K562 (cell line): ENCODE results near the gene EDEM1. TPM values are rescaled to one million over a fixed set of nuclear protein-coding genes. Genes with fewer than 3 reads are reported as not detected.
A peak's percentile ranks its signal among the peaks of the same experiment; 100 is the strongest.

ENCODE experiments used
- ARID4B ChIP-seq: sonication (generic); formaldehyde crosslinking; IDR thresholded peaks from 2 replicates; pipeline ENCODE4 v1.8.0; 2022; ENCODE audit warnings: mild to moderate bottlenecking, missing genetic modification reagents
- BRD9 ChIP-seq: fragments of 450-650 bp; IDR thresholded peaks from 2 replicates; pipeline ENCODE4 v1.6.1; 2018; ENCODE audit warnings: low read depth; ENCODE audit not compliant: partially characterized antibody
- FOXK2 ChIP-seq, 2 experiments: fragments of 450-650 bp; IDR thresholded peaks in 1 of 2; conservative IDR thresholded peaks in 1 of 2; 2 replicates each; pipeline ENCODE4 v1.6.1; 2016; ENCODE audit warnings: low read depth in 2 of 2, mild to moderate bottlenecking in 1 of 2
- HDGF ChIP-seq: fragments of 450-650 bp; IDR thresholded peaks from 2 replicates; pipeline ENCODE4 v1.6.1; 2016
- MAFF ChIP-seq: IDR thresholded peaks from 2 replicates; pipeline ENCODE4 v1.6.1; 2012; ENCODE audit warnings: low read length, improper control_type of control experiment
- MAX ChIP-seq: sonication (generic); formaldehyde crosslinking; IDR thresholded peaks from 2 replicates; pipeline ENCODE4 v1.9.0; 2022; ENCODE audit warnings: mild to moderate bottlenecking, missing genetic modification reagents
- MEIS2 ChIP-seq: fragments of 450-650 bp; IDR thresholded peaks from 2 replicates; pipeline ENCODE4 v1.6.1; 2014; ENCODE audit warnings: mild to moderate bottlenecking; ENCODE audit not compliant: partially characterized antibody
- MIER1 ChIP-seq: fragments of 450-650 bp; IDR thresholded peaks from 2 replicates; pipeline ENCODE4 v1.6.1; 2016; ENCODE audit warnings: antibody characterized with exemption, mild to moderate bottlenecking, low read depth
- NFE2 ChIP-seq: IDR thresholded peaks from 2 replicates; pipeline ENCODE4 v1.6.1; 2014; ENCODE audit warnings: antibody characterized with exemption, low read depth
- NR1H2 ChIP-seq: sonication (generic); formaldehyde crosslinking; IDR thresholded peaks from 2 replicates; pipeline ENCODE4 v1.4.0; 2020; ENCODE audit warnings: mild to moderate bottlenecking, missing genetic modification reagents
- RBBP5 ChIP-seq: fragments of 200-600 bp; sonication (generic); IDR thresholded peaks from 2 replicates; pipeline ENCODE4 v1.6.1; 2012; ENCODE audit warnings: borderline replicate concordance, mild to moderate bottlenecking, low read length, control low read depth, inconsistent platforms; ENCODE audit not compliant: insufficient read depth, poor library complexity, severe bottlenecking
- TCF7L2 ChIP-seq: fragments of 150-350 bp; IDR thresholded peaks from 2 replicates; pipeline ENCODE4 v1.6.1; 2016; ENCODE audit warnings: low read depth, mild to moderate bottlenecking, low read length, moderate library complexity
- UBTF ChIP-seq, 2 experiments: IDR thresholded peaks; 2 replicates each; pipeline ENCODE4 v1.6.1; 2012; ENCODE audit warnings: improper control_type of control experiment in 2 of 2, low read depth in 2 of 2, low read length in 2 of 2, borderline replicate concordance in 1 of 2
- USF1 ChIP-seq: sonication (generic); formaldehyde crosslinking; IDR thresholded peaks from 2 replicates; pipeline ENCODE4 v1.9.0; 2022; ENCODE audit warnings: mild to moderate bottlenecking, missing genetic modification reagents
- ZNF23 ChIP-seq: fragments of 250-450 bp; sonication (Bioruptor Pico); IDR thresholded peaks from 2 replicates; pipeline ENCODE4 v1.4.0; 2020; ENCODE audit warnings: mild to moderate bottlenecking
- ZNF384 ChIP-seq: IDR thresholded peaks from 2 replicates; pipeline ENCODE4 v1.6.1; 2012; ENCODE audit warnings: low read depth, low read length, improper control_type of control experiment
- ZNF408 ChIP-seq: fragments of 250-450 bp; sonication (Bioruptor Pico); IDR thresholded peaks from 2 replicates; pipeline ENCODE4 v1.4.0; 2020; ENCODE audit warnings: low read depth, mild to moderate bottlenecking, moderate library complexity
- ZNF586 ChIP-seq: fragments of 450-650 bp; formaldehyde crosslinking; conservative IDR thresholded peaks from 2 replicates; pipeline ENCODE4 v1.4.0; 2020; ENCODE audit warnings: mild to moderate bottlenecking, moderate library complexity
- polyA plus RNA-seq, 8 experiments: library from polyadenylated mRNA; depleted of rRNA in 4 of 8; stranded (reverse) in 5 of 8; unstranded in 3 of 8; fragments of >200 nt; fragmentation: Nextera tagmentation in 2 of 8; fragmentation: Illumina TruSeq in 1 of 8; extraction: Ambion mirVana in 2 of 8; extraction: Trizol in 1 of 8; gene quantifications; 2 replicates each; pipeline versions ENCODE4 v1.2.1 to v1.2.3, GENCODE V29; 2011 to 2014; ENCODE audit warnings: inconsistent platforms in 1 of 8, missing spikeins in 1 of 8
- total RNA-seq, 7 experiments: library from RNA; depleted of rRNA in 6 of 7; stranded (reverse); fragments of >200 nt in 6 of 7; fragmentation: Illumina TruSeq in 2 of 7; extraction: Trizol in 2 of 7; gene quantifications; 2 replicates each; pipeline versions ENCODE4 v1.2.1 to v1.2.3, GENCODE V29; 2011 to 2021; ENCODE audit warnings: low replicate concordance in 1 of 7

The EDEM1 gene
- total and polyA plus RNA-seq, 9 of the 15 experiments (the other 6 are each of a cell fraction or from before 2014, with no cell fraction given) = 6.2 to 36.7 (median 14.3) TPM

- TF ChIP-seq MAX (peak; percentile 72), UBTF (IDR thresholded peaks at IDR 0.05; ENCODE audit: borderline replicate concordance in 1 of 2, low read depth in 2 of 2, low read length in 2 of 2) (peak in 1 of 2 experiments; percentile 7; a peak in 1 of 4 replicates), ZNF586 (CRISPR knock-in tag) (no peak), MEIS2 (peak; percentile 24), RBBP5 (no peak), MIER1 (no peak), BRD9 (peak; percentile 90), ZNF384 (no peak), ZNF408 (CRISPR knock-in tag) (no peak), MAFF (no peak), ARID4B (CRISPR knock-in tag) (no peak), HDGF (no peak), USF1 (CRISPR knock-in tag) (peak; percentile 47; the same call in 1 of the 2 replicates), NFE2 (no peak), TCF7L2 (no peak), FOXK2 (conservative IDR thresholded peaks at IDR 0.05 in 1 of 2, IDR thresholded peaks at IDR 0.05 in 1 of 2; ENCODE audit: low read depth in 2 of 2) (0 out of 4 replicates have a peak, but pooled peaks of 1 of the 2 experiments have one; percentile 22), NR1H2 (CRISPR knock-in tag) (no peak), ZNF23 (CRISPR knock-in tag) (no peak)
Observed at GRCh38 chr3:5187156-5187919, at the start of gene EDEM1 (continued).
